Kidney (tissue), 14 donors: ENCODE measurements around the gene ADGRL3. TPM values are rescaled to one million over a fixed set of nuclear protein-coding genes. Genes with fewer than 3 reads are reported as not detected.

ENCODE experiments used
- DNase-seq, 5 donors: peaks; one replicate each; pipeline ENCODE4 v3.0.0-alpha.2; 2013 to 2020
- FAIRE-seq: peaks from 2 replicates; lab custom pipeline; 2012; peaks lifted over from hg19 to GRCh38; lab: Jason Lieb, UNC
- H3K27ac ChIP-seq, 2 donors: one replicate each; pipeline ENCODE4 v1.7.0; 2013; ENCODE audit warnings: low read depth in 2 of 2, low read length in 2 of 2, inconsistent platforms in 1 of 2
- H3K27me3 ChIP-seq: one replicate; pipeline ENCODE4 v1.7.1; 2013; ENCODE audit warnings: low read length, inconsistent platforms; ENCODE audit not compliant: control insufficient read depth, insufficient read depth
- H3K36me3 ChIP-seq, 3 donors: one replicate each; pipeline versions ENCODE4 v1.7.0 to v1.7.1; 2013; ENCODE audit warnings: low read length in 3 of 3, control low read depth in 1 of 3, inconsistent platforms in 1 of 3; ENCODE audit not compliant: insufficient read depth in 3 of 3, control insufficient read depth in 2 of 3
- H3K4me1 ChIP-seq, 3 donors: one replicate each; pipeline versions ENCODE4 v1.7.0 to v1.7.1; 2013; ENCODE audit warnings: low read length in 3 of 3, inconsistent platforms in 1 of 3, low read depth in 1 of 3; ENCODE audit not compliant: control insufficient read depth in 2 of 3, insufficient read depth in 2 of 3
- H3K4me3 ChIP-seq, 3 donors: one replicate each; pipeline versions ENCODE4 v1.7.0 to v1.8.1; 2013; ENCODE audit warnings: low read length in 3 of 3, control low read depth in 1 of 3, inconsistent platforms in 1 of 3
- H3K9ac ChIP-seq, 3 donors: one replicate each; pipeline versions ENCODE4 v1.7.0 to v1.7.1; 2013; ENCODE audit warnings: low read length in 3 of 3, control low read depth in 1 of 3, inconsistent platforms in 1 of 3
- H3K9me3 ChIP-seq, 3 donors: one replicate each; pipeline versions ENCODE4 v1.7.0 to v1.7.1; 2013; ENCODE audit warnings: low read length in 3 of 3, control low read depth in 1 of 3, inconsistent platforms in 1 of 3; ENCODE audit not compliant: control insufficient read depth in 2 of 3, insufficient read depth in 1 of 3
- CTCF ChIP-seq: IDR thresholded peaks from 3 replicates; pipeline ENCODE4 v1.5.1; 2012; ENCODE audit warnings: mild to moderate bottlenecking, moderate library complexity, borderline replicate concordance; ENCODE audit not compliant: insufficient read depth; ENCODE audit errors: extremely low read depth
- intact Hi-C: fragments of 100-400 bp; cut with DNase I; formaldehyde crosslinking; loops from one replicate; pipeline ENCODE4 v1.11.1; 2022
- polyA plus RNA-seq: library from polyadenylated mRNA; stranded (reverse); fragments of 350-450 nt; fragmentation: Illumina TruSeq; extraction: RNeasy Lipid Tissue Mini Kit (QIAGEN cat#74804); gene quantifications from one replicate; pipeline ENCODE4 v1.2.3, GENCODE V29; 2014; ENCODE audit warnings: low read depth, low replicate concordance; ENCODE audit not compliant: insufficient read depth
- total RNA-seq: library from RNA; stranded (reverse); fragmentation: NEBNext Ultra II Directional; extraction: Animal tissue kit (Norgen Biotek cat#: 25700); gene quantifications from one replicate; pipeline ENCODE4 v1.2.1, GENCODE V29; 2021
- donor health status: control.
- donor health status: control.
- donor health status: control.
- donor health status: control.
- donor health status: control.
- donor health status: DM: yes; HTN: yes; CAD: no.
- donor health status: Normal renal cell carcinoma (clear cell type).

ADGRL3 gene
- total and polyA plus RNA-seq, 2 donors from 2014 or later, result 1.3 to 8.9 TPM

- no peaks in the 10 kb centered on the region for H3K9me3 ChIP-seq
- FAIRE-seq, result no peak
- no peaks in the 10 kb centered on the region for H3K27me3 ChIP-seq
- H3K27ac ChIP-seq, result no peak overlapping the region
- H3K4me1 ChIP-seq, result no peaks in the 10 kb centered on the region
- intact Hi-C loops, result no loop called here
- H3K9ac ChIP-seq, result no peak overlapping the region
- TF ChIP-seq CTCF, result no peak
- DNase-seq, result no peak
- H3K4me3 ChIP-seq, result no peak overlapping the region
- H3K36me3 ChIP-seq, result no peaks in the 10 kb centered on the region
Measured at GRCh38 chr4:61559396-61559795, 359.3 kb downstream of the ADGRL3 start.

- H3K27ac ChIP-seq, result no peak overlapping the region
- H3K27me3 ChIP-seq, result no peaks in the 10 kb centered on the region
- FAIRE-seq (no peak), DNase-seq (no peak)
- intact Hi-C loops, result no loop called here
- H3K4me3 ChIP-seq, result no peak overlapping the region
- H3K9me3 ChIP-seq, result no peaks in the 10 kb centered on the region
- TF ChIP-seq CTCF, result no peak
- H3K4me1 ChIP-seq, result no peaks in the 10 kb centered on the region
- no peaks in the 10 kb centered on the region for H3K36me3 ChIP-seq
- no peak overlapping the region for H3K9ac ChIP-seq
Measured at GRCh38 chr4:61561028-61561427, 360.9 kb downstream of the ADGRL3 start.

DNA sequence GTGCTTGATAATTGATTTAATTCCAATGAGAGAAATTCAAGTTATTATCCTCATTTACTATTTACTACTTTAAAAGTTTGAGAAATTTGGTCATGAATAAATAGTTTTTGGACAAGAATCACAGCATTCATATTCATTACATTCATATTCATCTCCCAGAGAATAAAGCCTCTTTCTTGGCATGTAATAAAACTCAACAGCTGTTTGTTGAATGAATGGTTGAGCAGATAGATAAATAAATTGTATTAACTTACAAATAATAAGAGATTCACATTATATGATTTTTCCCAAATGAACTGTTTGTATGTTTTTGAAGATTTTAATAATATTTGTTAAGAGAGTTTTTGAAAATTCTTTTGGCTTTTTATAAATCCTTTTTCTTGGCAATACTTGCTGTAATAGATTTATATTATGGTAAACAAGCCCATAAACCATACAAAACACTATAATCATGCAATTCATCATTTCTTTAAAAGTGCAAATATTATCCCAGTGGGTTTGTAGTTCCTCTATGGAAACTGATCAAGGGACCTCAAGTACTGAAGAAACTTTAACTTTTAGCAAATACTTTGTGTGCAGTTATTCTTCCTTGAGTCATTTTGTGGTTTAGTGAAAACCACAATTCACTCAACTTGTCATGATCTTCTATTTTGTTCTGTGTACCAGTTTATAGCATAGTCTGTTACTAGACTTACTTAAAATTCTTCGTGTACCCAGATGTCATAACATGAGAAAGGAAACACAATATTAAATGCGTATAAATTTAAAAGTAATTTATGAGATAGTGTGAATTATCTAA is 371.8 kb downstream of the ADGRL3 start:
- H3K9ac ChIP-seq, result no peak overlapping the region
- FAIRE-seq (no peak), DNase-seq (peak in 1 of 5 donors; percentile 14)
- TF ChIP-seq CTCF, result no peak
- H3K9me3 ChIP-seq, result no peaks in the 10 kb centered on the region
- no peaks in the 10 kb centered on the region for H3K27me3 ChIP-seq
- H3K4me3 ChIP-seq, result no peak overlapping the region
- intact Hi-C loops, result no loop called here
- no peak overlapping the region for H3K27ac ChIP-seq
- no peaks in the 10 kb centered on the region for H3K36me3 ChIP-seq
- H3K4me1 ChIP-seq, result no peaks in the 10 kb centered on the region
